Spleen (tissue), 7 donors: Measurements from ENCODE around the gene MPND.

Experiments used
- POLR2A ChIP-seq, 3 donors: fragments of 450-650 bp; IDR thresholded peaks; one replicate each; pipeline ENCODE4 v1.5.1; 2017; ENCODE audit warnings: antibody characterized with exemption in 3 of 3, mild to moderate bottlenecking in 1 of 3
- POLR2AphosphoS5 ChIP-seq, 3 donors: sonication (generic); formaldehyde crosslinking; IDR thresholded peaks; one replicate each; pipeline ENCODE4 v1.5.1; 2017; ENCODE audit warnings: antibody characterized with exemption in 3 of 3
- TF ChIP-seq, protein P1 (sequence below), 11 experiments: fragments of 200-600 bp in 7 of 11; fragments of 450-650 bp in 4 of 11; sonication (generic) in 4 of 11; IDR thresholded peaks in 8 of 11; conservative IDR thresholded peaks in 3 of 11; 1 replicate in 7 of 11; 2 replicates in 4 of 11; pipeline versions ENCODE4 v1.4.0 to v1.8.0; 2016 to 2021; ENCODE audit warnings: antibody characterized with exemption in 11 of 11, inconsistent platforms in 4 of 11, mild to moderate bottlenecking in 1 of 11
- donor health status: DM: no; HTN: no; CAD: no; lungs with moderate emphysema.
- donor health status: DM: no; HTN: no; CAD: no.
- donor health status: DM: no; HTN: no; CAD: no.

DNA sequence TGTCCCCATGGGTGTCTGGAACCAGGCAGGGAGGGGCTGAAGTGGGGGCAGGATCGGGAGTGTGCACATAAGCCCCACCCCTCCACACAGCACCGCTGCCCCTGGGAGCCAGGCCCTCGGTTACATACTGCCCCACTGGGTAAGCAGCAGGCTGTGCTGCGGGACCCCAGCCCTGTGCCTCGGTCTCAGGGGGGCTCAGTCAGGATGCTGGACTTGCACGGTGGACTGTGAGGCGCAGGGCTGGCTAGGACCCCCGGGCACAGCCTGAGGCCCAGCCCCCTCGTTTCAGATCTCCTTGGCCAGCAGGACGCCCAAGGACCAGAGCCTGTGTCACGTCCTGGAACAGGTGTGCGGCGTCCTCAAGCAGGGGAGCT lies 16.3 kb downstream of the MPND start:
- TF ChIP-seq POLR2A (IDR thresholded peaks at IDR 0.05) (no peak), POLR2AphosphoS5 (IDR thresholded peaks at IDR 0.05) (peak in 2 of 3 donors; percentile 23 to 65)
- TF ChIP-seq, protein P1, sequence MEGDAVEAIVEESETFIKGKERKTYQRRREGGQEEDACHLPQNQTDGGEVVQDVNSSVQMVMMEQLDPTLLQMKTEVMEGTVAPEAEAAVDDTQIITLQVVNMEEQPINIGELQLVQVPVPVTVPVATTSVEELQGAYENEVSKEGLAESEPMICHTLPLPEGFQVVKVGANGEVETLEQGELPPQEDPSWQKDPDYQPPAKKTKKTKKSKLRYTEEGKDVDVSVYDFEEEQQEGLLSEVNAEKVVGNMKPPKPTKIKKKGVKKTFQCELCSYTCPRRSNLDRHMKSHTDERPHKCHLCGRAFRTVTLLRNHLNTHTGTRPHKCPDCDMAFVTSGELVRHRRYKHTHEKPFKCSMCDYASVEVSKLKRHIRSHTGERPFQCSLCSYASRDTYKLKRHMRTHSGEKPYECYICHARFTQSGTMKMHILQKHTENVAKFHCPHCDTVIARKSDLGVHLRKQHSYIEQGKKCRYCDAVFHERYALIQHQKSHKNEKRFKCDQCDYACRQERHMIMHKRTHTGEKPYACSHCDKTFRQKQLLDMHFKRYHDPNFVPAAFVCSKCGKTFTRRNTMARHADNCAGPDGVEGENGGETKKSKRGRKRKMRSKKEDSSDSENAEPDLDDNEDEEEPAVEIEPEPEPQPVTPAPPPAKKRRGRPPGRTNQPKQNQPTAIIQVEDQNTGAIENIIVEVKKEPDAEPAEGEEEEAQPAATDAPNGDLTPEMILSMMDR (IDR thresholded peaks at IDR 0.05 in 8 of 11, conservative IDR thresholded peaks at IDR 0.05 in 3 of 11) = no peak
